Activated CD4-positive, alpha-beta memory T cell treated with anti-CD3 and anti-CD28 coated beads, Interleukin-2, amount 10 ng/mL, durations not matched to agents 7 days and 5 days (primary cell): Measurements from ENCODE around the gene LUC7L. TPM values are rescaled to one million over a fixed set of nuclear protein-coding genes. Genes with fewer than 3 reads are reported as not detected.
"Not testable (repeated sequence)": the region's sequence is repeated elsewhere in the genome, so short reads cannot be mapped to it uniquely, and the experiment has no call there.

Experiments used
- CTCF ChIA-PET: fragments of 350-600 bp; sonication (Branson Sonifier 250); formaldehyde crosslinking; loops from one replicate; lab custom pipeline; 2021; ENCODE audit warnings: antibody characterized with exemption, inconsistent platforms; lab: Charles Lee
- POLR2A ChIA-PET: fragments of 350-600 bp; sonication (Branson Sonifier 250); formaldehyde crosslinking; loops from one replicate; lab custom pipeline; 2021; ENCODE audit warnings: antibody characterized with exemption; lab: Charles Lee
- DNase-seq: peaks from one replicate; pipeline ENCODE4 v3.0.0-alpha.2; 2020
- H3K27ac Mint-ChIP-seq: one replicate; pipeline ENCODE4 v1.8.0; 2021; ENCODE audit warnings: mild to moderate bottlenecking, mixed read lengths
- H3K27me3 Mint-ChIP-seq: one replicate; pipeline ENCODE4 v1.8.0; 2021; ENCODE audit warnings: mixed read lengths
- H3K36me3 Mint-ChIP-seq: one replicate; pipeline ENCODE4 v1.8.0; 2021; ENCODE audit warnings: low read depth, mixed read lengths
- H3K4me1 Mint-ChIP-seq: one replicate; pipeline ENCODE4 v1.8.0; 2021; ENCODE audit warnings: mixed read lengths
- H3K4me3 Mint-ChIP-seq: one replicate; pipeline ENCODE4 v1.8.0; 2021; ENCODE audit warnings: mild to moderate bottlenecking, mixed read lengths
- H3K9me3 Mint-ChIP-seq: one replicate; pipeline ENCODE4 v1.8.0; 2021; ENCODE audit warnings: mixed read lengths
- total RNA-seq, 2 experiments: library from RNA; stranded (reverse); gene quantifications; one replicate each; pipeline ENCODE4 v1.2.3, GENCODE V29; 2021

LUC7L gene
- total RNA-seq, 2 experiments from 2014 or later: 54.9 to 61.0 TPM

DNA sequence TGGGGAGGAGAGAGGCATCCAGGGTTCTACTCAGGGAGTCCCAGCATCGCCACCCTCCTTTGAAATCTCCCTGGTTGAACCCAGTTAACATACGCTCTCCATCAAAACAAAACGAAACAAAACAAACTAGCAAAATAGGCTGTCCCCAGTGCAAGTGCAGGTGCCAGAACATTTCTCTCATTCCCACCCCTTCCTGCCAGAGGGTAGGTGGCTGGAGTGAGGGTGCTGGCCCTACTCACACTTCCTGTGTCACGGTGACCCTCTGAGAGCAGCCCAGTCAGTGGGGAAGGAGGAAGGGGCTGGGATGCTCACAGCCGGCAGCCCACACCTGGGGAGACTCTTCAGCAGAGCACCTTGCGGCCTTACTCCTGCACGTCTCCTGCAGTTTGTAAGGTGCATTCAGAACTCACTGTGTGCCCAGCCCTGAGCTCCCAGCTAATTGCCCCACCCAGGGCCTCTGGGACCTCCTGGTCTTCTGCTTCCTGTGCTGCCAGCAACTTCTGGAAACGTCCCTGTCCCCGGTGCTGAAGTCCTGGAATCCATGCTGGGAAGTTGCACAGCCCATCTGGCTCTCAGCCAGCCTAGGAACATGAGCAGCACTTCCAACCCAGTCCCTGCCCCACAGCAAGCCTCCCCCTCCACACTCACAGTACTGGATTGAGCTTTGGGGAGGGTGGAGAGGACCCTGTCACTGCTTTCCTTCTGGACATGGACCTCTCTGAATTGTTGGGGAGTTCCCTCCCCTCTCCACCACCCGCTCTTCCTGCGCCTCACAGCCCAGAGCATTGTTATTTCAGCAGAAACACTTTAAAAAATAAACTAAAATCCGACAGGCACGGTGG lies 55.1 kb downstream of the LUC7L start:
- H3K36me3 Mint-ChIP-seq, H3K9me3 Mint-ChIP-seq, DNase-seq, H3K27ac Mint-ChIP-seq, H3K4me3 Mint-ChIP-seq, POLR2A ChIA-PET: not testable (repeated sequence)
- H3K27me3 Mint-ChIP-seq: peaks cover 59% of the 10 kb centered on the region
- CTCF ChIA-PET: interaction anchor here (0.7 to 1.0 kb wide), 2 partner anchors 67 to 70 kb away, joined by 3 read pairs; no protein-coding TSS in a partner anchor
- H3K4me1 Mint-ChIP-seq: peaks cover 12% of the 10 kb centered on the region

DNA sequence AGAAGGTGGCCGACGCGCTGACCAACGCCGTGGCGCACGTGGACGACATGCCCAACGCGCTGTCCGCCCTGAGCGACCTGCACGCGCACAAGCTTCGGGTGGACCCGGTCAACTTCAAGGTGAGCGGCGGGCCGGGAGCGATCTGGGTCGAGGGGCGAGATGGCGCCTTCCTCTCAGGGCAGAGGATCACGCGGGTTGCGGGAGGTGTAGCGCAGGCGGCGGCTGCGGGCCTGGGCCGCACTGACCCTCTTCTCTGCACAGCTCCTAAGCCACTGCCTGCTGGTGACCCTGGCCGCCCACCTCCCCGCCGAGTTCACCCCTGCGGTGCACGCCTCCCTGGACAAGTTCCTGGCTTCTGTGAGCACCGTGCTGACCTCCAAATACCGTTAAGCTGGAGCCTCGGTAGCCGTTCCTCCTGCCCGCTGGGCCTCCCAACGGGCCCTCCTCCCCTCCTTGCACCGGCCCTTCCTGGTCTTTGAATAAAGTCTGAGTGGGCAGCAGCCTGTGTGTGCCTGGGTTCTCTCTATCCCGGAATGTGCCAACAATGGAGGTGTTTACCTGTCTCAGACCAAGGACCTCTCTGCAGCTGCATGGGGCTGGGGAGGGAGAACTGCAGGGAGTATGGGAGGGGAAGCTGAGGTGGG lies 55.9 kb downstream of the LUC7L start:
- POLR2A ChIA-PET, H3K4me3 Mint-ChIP-seq, H3K27ac Mint-ChIP-seq, H3K9me3 Mint-ChIP-seq, CTCF ChIA-PET, H3K36me3 Mint-ChIP-seq, DNase-seq: not testable (repeated sequence)
- H3K4me1 Mint-ChIP-seq: peaks cover 15% of the 10 kb centered on the region
- peaks cover 64% of the 10 kb centered on the region for H3K27me3 Mint-ChIP-seq

DNA sequence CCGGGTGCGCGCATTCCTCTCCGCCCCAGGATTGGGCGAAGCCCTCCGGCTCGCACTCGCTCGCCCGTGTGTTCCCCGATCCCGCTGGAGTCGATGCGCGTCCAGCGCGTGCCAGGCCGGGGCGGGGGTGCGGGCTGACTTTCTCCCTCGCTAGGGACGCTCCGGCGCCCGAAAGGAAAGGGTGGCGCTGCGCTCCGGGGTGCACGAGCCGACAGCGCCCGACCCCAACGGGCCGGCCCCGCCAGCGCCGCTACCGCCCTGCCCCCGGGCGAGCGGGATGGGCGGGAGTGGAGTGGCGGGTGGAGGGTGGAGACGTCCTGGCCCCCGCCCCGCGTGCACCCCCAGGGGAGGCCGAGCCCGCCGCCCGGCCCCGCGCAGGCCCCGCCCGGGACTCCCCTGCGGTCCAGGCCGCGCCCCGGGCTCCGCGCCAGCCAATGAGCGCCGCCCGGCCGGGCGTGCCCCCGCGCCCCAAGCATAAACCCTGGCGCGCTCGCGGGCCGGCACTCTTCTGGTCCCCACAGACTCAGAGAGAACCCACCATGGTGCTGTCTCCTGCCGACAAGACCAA lies 56.8 kb downstream of the LUC7L start, which contains the start of gene HBA2:
HBA2 (plus strand) TSS at position 503 of the 568 bp plus-strand sequence; CDS start at position 540, 37 bp downstream.
- H3K9me3 Mint-ChIP-seq, H3K27ac Mint-ChIP-seq, POLR2A ChIA-PET, DNase-seq, CTCF ChIA-PET, H3K36me3 Mint-ChIP-seq, H3K4me3 Mint-ChIP-seq: not testable (repeated sequence)
- H3K4me1 Mint-ChIP-seq: peaks cover 15% of the 10 kb centered on the region
- H3K27me3 Mint-ChIP-seq: peaks cover 61% of the 10 kb centered on the region

DNA sequence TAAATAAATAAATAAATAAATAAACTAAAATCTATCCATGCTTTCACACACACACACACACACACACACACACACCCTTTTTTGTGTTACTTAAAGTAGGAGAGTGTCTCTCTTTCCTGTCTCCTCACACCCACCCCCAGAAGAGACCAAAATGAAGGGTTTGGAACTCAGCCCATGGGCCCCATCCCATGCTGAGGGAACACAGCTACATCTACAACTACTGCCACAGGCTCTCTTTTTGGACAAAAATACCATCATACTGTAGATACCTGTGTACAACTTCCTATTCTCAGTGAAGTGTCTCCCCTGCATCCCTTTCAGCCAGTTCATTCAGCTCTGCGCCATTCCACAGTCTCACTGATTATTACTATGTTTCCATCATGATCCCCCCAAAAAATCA lies 58.5 kb downstream of the LUC7L start:
- POLR2A ChIA-PET: no interaction called here
- Mint-ChIP-seq H3K36me3 (no peaks in the 10 kb centered on the region), H3K4me3 (no peak overlapping the region), H3K27me3 (peaks cover 71% of the 10 kb centered on the region), H3K27ac (no peak overlapping the region), H3K9me3 (no peaks in the 10 kb centered on the region), H3K4me1 (peaks cover 17% of the 10 kb centered on the region)
- CTCF ChIA-PET: interaction anchor here (0.9 kb wide), 2 partner anchors 30 to 64 kb away, joined by 3 to 5 read pairs; partner anchors contain the start of gene FAM234A
- no peak for DNase-seq

DNA sequence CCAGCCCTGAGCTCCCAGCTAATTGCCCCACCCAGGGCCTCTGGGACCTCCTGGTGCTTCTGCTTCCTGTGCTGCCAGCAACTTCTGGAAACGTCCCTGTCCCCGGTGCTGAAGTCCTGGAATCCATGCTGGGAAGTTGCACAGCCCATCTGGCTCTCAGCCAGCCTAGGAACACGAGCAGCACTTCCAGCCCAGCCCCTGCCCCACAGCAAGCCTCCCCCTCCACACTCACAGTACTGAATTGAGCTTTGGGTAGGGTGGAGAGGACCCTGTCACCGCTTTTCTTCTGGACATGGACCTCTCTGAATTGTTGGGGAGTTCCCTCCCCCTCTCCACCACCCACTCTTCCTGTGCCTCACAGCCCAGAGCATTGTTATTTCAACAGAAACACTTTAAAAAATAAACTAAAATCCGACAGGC lies 59.2 kb downstream of the LUC7L start:
- H3K36me3 Mint-ChIP-seq, POLR2A ChIA-PET, H3K27ac Mint-ChIP-seq, H3K4me3 Mint-ChIP-seq, H3K9me3 Mint-ChIP-seq, DNase-seq: not testable (repeated sequence)
- Mint-ChIP-seq H3K4me1 (peaks cover 16% of the 10 kb centered on the region), H3K27me3 (peaks cover 69% of the 10 kb centered on the region)
- CTCF ChIA-PET: interaction anchor here (0.9 kb wide), 2 partner anchors 29 to 65 kb away, joined by 3 to 5 read pairs; partner anchors contain the start of gene FAM234A

DNA sequence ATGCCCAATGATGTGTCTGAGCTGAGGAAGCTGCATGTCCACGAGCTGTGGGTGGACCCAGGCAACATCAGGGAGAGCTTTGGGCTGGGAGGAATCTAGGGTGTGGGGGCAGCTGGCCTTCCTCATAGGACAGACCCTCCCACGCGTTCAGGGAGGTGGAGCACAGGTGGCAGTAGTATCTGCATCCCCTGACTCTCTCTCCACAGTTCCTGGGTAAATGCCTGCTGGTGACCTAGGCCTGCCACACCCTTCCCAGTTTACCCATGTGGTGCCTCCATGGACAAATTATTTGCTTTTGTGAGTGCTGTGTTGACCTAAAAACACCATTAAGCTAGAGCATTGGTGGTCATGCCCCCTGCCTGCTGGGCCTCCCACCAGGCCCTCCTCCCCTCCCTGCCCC lies 60.2 kb downstream of the LUC7L start:
- Mint-ChIP-seq H3K27me3 (peaks cover 59% of the 10 kb centered on the region), H3K9me3 (no peaks in the 10 kb centered on the region), H3K4me1 (peaks cover 12% of the 10 kb centered on the region), H3K36me3 (no peaks in the 10 kb centered on the region), H3K27ac (no peak overlapping the region), H3K4me3 (no peak overlapping the region)
- ChIA-PET CTCF (interaction anchor here (1.2 to 1.4 kb wide), 2 partner anchors 51 to 62 kb away, joined by 3 to 5 read pairs; no protein-coding TSS in a partner anchor), POLR2A (no interaction called here)
- DNase-seq: no peak

DNA sequence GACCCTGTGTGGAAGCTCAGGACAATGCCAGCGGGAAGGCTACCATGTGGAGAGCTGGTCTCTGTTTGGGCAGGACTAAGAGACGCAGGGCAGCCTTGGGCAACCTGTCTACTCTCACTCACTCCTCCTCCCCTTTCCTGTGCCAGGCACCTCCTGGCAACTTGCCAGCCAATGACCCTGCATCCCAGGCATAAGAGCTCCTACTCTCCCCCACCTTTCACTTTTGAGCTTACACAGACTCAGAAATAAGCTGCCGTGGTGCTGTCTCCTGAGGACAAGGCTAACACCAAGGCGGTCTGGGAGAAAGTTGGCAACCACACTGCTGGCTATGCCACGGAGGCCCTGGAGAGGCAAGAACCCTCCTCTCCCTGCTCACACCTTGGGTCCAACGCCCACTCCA lies 60.8 kb downstream of the LUC7L start:
- H3K27ac Mint-ChIP-seq: no peak overlapping the region
- H3K4me1 Mint-ChIP-seq: peaks cover 10% of the 10 kb centered on the region
- H3K27me3 Mint-ChIP-seq: peaks cover 56% of the 10 kb centered on the region
- no peaks in the 10 kb centered on the region for H3K36me3 Mint-ChIP-seq
- no peaks in the 10 kb centered on the region for H3K9me3 Mint-ChIP-seq
- no peak overlapping the region for H3K4me3 Mint-ChIP-seq
- POLR2A ChIA-PET: no interaction called here
- CTCF ChIA-PET: interaction anchor here (0.6 to 1.4 kb wide), 3 partner anchors 50 to 83 kb away, joined by 3 to 5 read pairs (median 3); no protein-coding TSS in a partner anchor
- no peak for DNase-seq

DNA sequence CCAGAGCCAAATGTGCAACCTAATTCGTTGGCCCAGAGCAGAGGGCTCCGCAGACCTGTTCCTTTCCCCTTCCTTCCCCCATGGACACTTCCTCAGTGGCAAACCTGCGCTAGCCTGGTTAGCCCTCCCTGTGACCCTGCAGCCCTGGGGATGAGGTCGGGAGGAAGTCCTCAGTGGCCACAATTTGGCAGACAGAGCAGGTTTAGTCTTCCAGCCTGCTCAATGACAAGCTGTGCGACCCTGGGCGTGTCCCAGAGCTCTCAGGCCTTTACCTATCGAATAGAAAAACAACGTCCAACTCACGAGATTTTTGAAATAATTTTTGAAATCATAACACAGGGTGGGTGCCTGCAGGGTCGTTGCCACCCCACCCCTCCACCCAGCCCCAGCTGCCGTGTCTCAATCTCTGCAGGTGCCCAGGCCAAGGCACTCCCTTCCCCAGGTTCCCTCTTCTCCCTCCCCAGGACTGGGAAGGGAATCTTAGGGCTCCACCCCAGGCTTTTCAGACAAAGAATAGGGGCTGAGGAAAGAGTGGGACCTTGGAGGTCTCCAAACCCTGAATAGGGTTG lies 62.0 kb downstream of the LUC7L start:
- H3K9me3 Mint-ChIP-seq: no peaks in the 10 kb centered on the region
- H3K36me3 Mint-ChIP-seq: no peaks in the 10 kb centered on the region
- no peak overlapping the region for H3K4me3 Mint-ChIP-seq
- peaks cover 8% of the 10 kb centered on the region for H3K4me1 Mint-ChIP-seq
- peaks cover 54% of the 10 kb centered on the region for H3K27me3 Mint-ChIP-seq
- no peak for DNase-seq
- POLR2A ChIA-PET: no interaction called here
- H3K27ac Mint-ChIP-seq: no peak overlapping the region
- CTCF ChIA-PET: no interaction called here

DNA sequence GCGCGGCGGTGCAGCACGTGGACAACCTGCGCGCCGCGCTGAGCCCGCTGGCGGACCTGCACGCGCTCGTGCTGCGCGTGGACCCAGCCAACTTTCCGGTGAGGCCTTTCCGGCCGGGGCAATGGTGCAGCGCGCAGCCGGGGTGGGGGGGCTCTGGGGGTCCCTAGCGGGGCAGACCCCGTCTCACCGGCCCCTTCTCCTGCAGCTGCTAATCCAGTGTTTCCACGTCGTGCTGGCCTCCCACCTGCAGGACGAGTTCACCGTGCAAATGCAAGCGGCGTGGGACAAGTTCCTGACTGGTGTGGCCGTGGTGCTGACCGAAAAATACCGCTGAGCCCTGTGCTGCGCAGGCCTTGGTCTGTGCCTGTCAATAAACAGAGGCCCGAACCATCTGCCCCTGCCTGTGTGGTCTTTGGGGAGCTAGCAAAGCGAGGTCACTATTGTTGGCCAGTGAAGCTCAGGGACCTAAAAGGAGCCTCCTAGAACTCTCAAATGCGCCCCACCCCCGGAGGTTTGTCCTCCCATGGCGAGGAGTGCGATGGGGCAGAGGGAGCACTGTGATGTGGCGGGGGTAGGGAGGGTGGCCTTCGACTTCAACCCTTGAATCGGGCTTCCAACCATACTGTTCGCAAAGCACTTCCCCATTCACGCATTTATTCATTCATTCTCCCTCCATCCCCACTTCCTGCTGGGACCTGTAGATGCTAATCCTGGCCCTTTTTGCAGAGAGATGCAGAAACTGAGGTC lies 62.7 kb downstream of the LUC7L start:
- H3K27me3 Mint-ChIP-seq: peaks cover 50% of the 10 kb centered on the region
- H3K4me1 Mint-ChIP-seq: peaks cover 8% of the 10 kb centered on the region
- no peaks in the 10 kb centered on the region for H3K9me3 Mint-ChIP-seq
- no peak overlapping the region for H3K4me3 Mint-ChIP-seq
- no peaks in the 10 kb centered on the region for H3K36me3 Mint-ChIP-seq
- CTCF ChIA-PET: no interaction called here
- H3K27ac Mint-ChIP-seq: no peak overlapping the region
- POLR2A ChIA-PET: no interaction called here
- no peak for DNase-seq

DNA sequence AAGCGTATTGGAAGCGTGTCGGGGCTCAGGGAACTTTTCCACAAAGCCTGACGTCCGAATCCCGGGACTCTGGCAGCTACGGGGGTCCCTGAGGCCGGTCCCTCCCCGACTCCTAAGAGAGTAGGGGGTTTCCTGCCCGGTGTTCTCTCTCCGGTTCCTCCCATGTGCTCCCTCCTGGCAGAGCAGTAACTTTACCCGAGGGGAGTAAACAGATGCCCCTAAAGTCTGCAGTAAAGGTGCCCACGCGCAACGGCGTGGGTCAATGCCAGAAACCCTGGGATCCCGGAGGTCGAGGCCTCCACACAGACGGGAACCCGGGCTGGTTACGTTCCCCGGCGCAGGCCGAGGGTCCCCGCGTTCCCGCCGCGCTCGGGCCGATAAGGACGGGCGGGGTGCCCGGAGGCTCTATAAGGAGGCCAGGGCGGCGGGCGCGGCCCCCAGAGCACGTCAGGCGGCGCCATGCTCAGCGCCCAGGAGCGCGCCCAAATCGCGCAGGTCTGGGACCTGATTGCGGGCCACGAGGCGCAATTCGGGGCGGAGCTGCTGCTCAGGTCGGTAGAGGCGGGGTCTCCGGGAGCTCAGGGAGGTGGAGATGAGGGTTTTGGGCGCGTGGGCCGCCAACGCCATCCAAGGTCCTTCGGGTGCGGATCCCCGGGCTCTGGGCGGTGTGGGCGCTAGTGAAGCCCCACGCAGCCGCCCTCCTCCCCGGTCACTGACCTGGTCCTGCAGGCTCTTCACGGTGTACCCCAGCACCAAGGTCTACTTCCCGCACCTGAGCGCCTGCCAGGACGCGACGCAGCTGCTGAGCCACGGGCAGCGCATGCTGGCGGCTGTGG lies 63.5 kb downstream of the LUC7L start, which contains the start of gene HBM:
HBM (plus strand) TSS at position 440 of the 836 bp plus-strand sequence; CDS start at position 460, 20 bp downstream.
- no peak within 1 kb of the TSS for H3K27ac Mint-ChIP-seq
- POLR2A ChIA-PET: no interaction called here
- H3K27me3 Mint-ChIP-seq: peaks cover 46% of the 10 kb centered on the region
- no peaks in the 10 kb centered on the region for H3K9me3 Mint-ChIP-seq
- CTCF ChIA-PET: no interaction called here
- peaks cover 8% of the 10 kb centered on the region for H3K4me1 Mint-ChIP-seq
- no peak within 1 kb of the TSS for H3K4me3 Mint-ChIP-seq
- no peak for DNase-seq
- H3K36me3 Mint-ChIP-seq: no peaks in the 10 kb centered on the region

DNA sequence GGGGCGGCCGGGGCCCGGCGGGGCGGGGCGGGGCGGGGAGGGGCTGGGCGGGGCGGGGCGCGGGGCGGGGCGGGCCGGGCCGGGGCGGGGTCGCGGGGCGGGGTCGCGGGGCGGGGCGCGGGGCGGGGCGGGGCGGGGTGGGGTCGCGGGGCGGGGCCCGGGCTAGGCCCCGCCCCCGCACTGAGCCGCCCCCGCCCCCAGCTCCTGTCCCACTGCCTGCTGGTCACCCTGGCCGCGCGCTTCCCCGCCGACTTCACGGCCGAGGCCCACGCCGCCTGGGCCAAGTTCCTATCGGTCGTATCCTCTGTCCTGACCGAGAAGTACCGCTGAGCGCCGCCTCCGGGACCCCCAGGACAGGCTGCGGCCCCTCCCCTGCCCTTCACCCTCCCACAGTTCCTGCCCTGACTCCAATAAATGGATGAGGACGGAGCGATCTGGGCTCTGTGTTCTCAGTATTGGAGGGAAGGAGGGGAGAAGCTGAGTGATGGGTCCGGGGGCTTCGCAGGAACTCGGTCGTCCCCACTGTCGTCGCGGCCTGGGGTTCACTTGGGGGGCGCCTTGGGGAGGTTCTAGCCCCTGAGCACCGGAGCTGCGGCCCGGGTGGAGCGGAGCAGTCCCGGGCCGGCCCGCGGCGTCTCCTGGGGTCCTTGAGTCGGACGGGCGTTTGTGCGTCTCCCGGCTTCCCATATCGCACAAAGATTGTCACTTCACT lies 64.3 kb downstream of the LUC7L start:
- Mint-ChIP-seq H3K27me3 (peaks cover 40% of the 10 kb centered on the region), H3K36me3 (no peaks in the 10 kb centered on the region), H3K4me1 (peaks cover 8% of the 10 kb centered on the region), H3K27ac (no peak overlapping the region), H3K9me3 (no peaks in the 10 kb centered on the region), H3K4me3 (no peak overlapping the region)
- DNase-seq: no peak
- CTCF ChIA-PET: no interaction called here
- POLR2A ChIA-PET: no interaction called here
